Astrocyte of the spinal cord (primary cell): ENCODE data around the gene ADK.

Source experiments
- DNase-seq: peaks from one replicate; pipeline ENCODE4 v3.0.0; 2011; ENCODE audit warnings: low read depth, low spot score
- H3K4me3 ChIP-seq: 2 replicates; pipeline ENCODE4 v1.5.1; 2011; ENCODE audit warnings: low read depth, mild to moderate bottlenecking, low read length, moderate library complexity
- in situ Hi-C: cut with HindIII; loops from 2 replicates; pipeline ENCODE4 v1.10.0; 2017; ENCODE audit warnings: low sequenced_read_pairs
- TF ChIP-seq, protein P1 (sequence below): IDR thresholded peaks from 2 replicates; pipeline ENCODE4 v1.5.1; 2012; ENCODE audit warnings: low read depth, mild to moderate bottlenecking, low read length, inconsistent platforms

Gene ADK

GRCh38 chr10:74704629-74705357, 553.8 kb downstream of the ADK start:
- no peak overlapping the region for H3K4me3 ChIP-seq
- in situ Hi-C loops = no loop called here
- TF ChIP-seq, protein P1, sequence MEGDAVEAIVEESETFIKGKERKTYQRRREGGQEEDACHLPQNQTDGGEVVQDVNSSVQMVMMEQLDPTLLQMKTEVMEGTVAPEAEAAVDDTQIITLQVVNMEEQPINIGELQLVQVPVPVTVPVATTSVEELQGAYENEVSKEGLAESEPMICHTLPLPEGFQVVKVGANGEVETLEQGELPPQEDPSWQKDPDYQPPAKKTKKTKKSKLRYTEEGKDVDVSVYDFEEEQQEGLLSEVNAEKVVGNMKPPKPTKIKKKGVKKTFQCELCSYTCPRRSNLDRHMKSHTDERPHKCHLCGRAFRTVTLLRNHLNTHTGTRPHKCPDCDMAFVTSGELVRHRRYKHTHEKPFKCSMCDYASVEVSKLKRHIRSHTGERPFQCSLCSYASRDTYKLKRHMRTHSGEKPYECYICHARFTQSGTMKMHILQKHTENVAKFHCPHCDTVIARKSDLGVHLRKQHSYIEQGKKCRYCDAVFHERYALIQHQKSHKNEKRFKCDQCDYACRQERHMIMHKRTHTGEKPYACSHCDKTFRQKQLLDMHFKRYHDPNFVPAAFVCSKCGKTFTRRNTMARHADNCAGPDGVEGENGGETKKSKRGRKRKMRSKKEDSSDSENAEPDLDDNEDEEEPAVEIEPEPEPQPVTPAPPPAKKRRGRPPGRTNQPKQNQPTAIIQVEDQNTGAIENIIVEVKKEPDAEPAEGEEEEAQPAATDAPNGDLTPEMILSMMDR = no peak
- DNase-seq = peak; percentile 38

DNA sequence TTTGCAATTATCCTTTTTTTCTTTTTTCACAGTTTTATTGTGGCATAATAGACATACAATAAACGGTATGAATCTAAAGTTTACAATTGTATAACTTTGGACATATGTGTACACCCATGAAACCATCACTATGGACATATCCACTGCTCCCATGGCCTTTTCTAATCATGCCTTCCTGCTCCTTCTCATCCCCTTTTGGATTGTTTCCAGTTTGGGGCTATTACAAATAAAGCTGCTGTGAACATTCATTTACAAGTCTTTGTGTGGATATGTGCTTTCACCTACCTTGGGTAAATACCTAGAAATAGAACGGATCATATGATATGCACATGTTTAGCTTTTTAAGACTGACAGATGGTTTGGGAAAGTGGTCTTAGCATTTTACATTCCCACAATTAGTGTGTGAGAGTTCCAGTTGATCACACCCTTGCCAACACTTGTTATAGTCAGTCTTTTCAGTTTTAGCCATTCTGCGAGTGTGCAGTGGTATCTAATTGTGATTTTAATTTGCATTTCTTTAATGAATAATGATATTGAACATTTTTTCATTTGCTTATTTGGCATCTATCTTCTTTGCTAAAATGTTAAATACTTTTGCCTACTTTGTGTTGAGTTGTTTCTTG, 554.4 kb downstream of the ADK start:
- H3K4me3 ChIP-seq = no peak overlapping the region
- TF ChIP-seq, protein P1 = no peak
- no peak for DNase-seq
- in situ Hi-C loops = no loop called here

GRCh38 chr10:74706966-74707365, 555.9 kb downstream of the ADK start:
- H3K4me3 ChIP-seq = no peak overlapping the region
- in situ Hi-C loops = no loop called here
- no peak for DNase-seq
- TF ChIP-seq, protein P1 = no peak

DNA sequence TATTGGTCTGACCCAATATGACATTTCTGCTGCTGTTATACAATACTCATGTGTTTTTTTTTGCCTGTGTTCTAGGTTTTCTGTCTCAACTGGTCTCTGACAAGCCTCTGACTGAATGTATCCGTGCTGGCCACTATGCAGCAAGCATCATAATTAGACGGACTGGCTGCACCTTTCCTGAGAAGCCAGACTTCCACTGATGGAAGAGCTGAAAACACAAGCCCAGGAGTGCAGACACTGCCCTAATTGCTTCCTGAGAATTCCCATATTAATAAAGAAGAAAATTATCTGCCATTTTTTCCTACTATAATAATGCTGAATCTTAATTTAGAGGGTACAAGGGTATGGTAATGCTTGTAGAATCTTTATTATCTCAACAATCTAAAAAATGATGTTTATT, 557.2 kb downstream of the ADK start:
- TF ChIP-seq, protein P1 = no peak
- in situ Hi-C loops = no loop called here
- no peak overlapping the region for H3K4me3 ChIP-seq
- no peak for DNase-seq

GRCh38 chr10:74718208-74718607, 567.2 kb downstream of the ADK start:
- TF ChIP-seq, protein P1 = no peak
- H3K4me3 ChIP-seq = no peak overlapping the region
- no peak for DNase-seq
- in situ Hi-C loops = no loop called here

DNA sequence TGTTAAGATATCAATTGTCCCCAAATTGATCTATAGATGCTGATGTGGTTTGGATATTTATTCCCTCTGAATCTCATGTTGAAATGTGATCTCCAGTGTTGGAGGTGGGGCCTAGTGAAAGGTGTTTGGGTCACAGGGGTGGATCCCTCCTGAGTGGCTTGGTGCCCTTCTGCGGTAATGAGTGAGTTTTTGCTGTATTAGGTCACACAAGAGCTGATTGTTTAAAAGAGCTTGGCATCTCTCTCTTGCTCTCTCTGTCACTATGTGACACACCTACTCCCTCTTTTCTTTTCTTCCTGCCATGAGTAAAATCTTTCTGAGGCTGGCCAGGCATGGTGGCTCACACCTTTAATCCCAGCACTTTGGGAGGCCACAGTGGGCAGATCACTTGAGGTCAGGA, 577.2 kb downstream of the ADK start:
- TF ChIP-seq, protein P1 = no peak
- in situ Hi-C loops = no loop called here
- DNase-seq = no peak
- no peak overlapping the region for H3K4me3 ChIP-seq
